Measurements from ENCODE around the gene RRP15.

The RRP15 gene

DNA sequence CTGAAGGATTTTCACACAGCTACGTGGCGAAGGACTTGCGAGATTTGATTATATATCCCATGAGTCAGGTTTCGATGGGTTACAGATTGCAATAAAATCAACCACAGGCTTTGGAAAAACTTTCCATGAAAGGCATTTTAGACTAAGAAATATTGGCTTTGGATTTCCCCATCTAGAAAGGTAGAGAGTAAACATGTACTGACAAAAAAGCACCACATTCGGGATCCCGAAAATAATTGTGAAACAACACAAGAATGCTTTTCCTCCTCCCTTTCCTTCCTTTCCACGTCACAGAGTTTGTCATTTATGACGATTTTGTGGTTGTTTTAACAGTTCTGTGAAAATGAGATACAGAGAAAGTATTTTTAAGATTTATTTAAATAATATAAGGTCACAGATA is 98.6 kb downstream of the RRP15 start:
- TF ChIP-seq, protein P1, sequence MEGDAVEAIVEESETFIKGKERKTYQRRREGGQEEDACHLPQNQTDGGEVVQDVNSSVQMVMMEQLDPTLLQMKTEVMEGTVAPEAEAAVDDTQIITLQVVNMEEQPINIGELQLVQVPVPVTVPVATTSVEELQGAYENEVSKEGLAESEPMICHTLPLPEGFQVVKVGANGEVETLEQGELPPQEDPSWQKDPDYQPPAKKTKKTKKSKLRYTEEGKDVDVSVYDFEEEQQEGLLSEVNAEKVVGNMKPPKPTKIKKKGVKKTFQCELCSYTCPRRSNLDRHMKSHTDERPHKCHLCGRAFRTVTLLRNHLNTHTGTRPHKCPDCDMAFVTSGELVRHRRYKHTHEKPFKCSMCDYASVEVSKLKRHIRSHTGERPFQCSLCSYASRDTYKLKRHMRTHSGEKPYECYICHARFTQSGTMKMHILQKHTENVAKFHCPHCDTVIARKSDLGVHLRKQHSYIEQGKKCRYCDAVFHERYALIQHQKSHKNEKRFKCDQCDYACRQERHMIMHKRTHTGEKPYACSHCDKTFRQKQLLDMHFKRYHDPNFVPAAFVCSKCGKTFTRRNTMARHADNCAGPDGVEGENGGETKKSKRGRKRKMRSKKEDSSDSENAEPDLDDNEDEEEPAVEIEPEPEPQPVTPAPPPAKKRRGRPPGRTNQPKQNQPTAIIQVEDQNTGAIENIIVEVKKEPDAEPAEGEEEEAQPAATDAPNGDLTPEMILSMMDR (conservative IDR thresholded peaks at IDR 0.05; ENCODE audit: low read depth, low read length), result no peak
- H3K4me3 ChIP-seq (ENCODE audit: low read length), result no peak overlapping the region
- DNase-seq (ENCODE audit: low read depth), result no peak

DNA sequence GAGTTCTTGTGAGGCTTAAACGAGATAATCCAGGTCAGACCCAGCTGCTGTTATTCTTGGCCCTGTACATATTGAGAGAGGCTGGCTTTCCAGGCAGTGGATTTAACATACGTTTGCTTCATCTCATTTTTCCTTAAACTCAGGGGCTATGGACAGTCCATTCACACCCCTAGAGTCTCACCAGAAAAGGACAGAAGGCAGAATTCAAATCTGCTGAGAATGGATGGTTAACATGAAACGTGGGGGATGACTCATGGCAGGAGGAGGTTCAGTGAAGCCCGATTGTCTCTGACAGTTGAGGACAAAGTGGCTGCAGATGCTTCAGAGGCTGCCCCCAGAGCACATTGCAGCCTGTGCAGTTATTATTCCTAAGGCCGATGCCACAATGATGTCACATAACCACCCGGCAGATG is 99.5 kb downstream of the RRP15 start:
- TF ChIP-seq, protein P1 (conservative IDR thresholded peaks at IDR 0.05; ENCODE audit: low read depth, low read length), result no peak
- DNase-seq (ENCODE audit: low read depth), result no peak
- H3K4me3 ChIP-seq (ENCODE audit: low read length), result no peak overlapping the region
